ENCODE results near the gene ZDHHC5.

The ZDHHC5 gene

GRCh38 chr11:57741132-57742086 lies 73.5 kb downstream of the ZDHHC5 start, which contains the start of gene SELENOH:
TSS of gene SELENOH (plus strand) at chr11:57741491. CDS start at chr11:57741596, 105 bp downstream.
- DNase-seq: peak; percentile 96

- no peak for DNase-seq
Observed at GRCh38 chr11:57742087-57742452, 74.2 kb downstream of the ZDHHC5 start.

GRCh38 chr11:57744357-57744756 lies 76.4 kb downstream of the ZDHHC5 start:
- DNase-seq: no peak

GRCh38 chr11:57745206-57745605 lies 77.3 kb downstream of the ZDHHC5 start:
- DNase-seq: no peak

GRCh38 chr11:57746920-57747319 lies 79.0 kb downstream of the ZDHHC5 start:
- DNase-seq: no peak

Data from stimulated activated CD4-positive, alpha-beta T cell treated with anti-CD3 and anti-CD28 coated beads, Interleukin-2, amount 100 ng/mL, for 24 hours (primary cell).